Omental fat pad (tissue), 4 donors: ENCODE data around the gene PCDHGA7. TPM values are rescaled to one million over a fixed set of nuclear protein-coding genes. Genes with fewer than 3 reads are reported as not detected.

Experiments used
- ATAC-seq: fragments of 150-250 bp; one replicate; pipeline ENCODE4 v1.9.1; 2016; ENCODE audit warnings: mild to moderate bottlenecking, moderate library complexity; ENCODE audit not compliant: low FRiP score
- DNase-seq: peaks from one replicate; pipeline ENCODE4 v3.0.0-alpha.2; 2019; ENCODE audit warnings: low spot score
- total RNA-seq, 4 donors: library from RNA; depleted of rRNA; stranded (reverse); fragments of >200 nt; gene quantifications; one replicate each; pipeline ENCODE4 v1.1.0, GENCODE V29; 2016
- TF ChIP-seq, protein P1 (sequence below), 3 donors: fragments of 450-650 bp; IDR thresholded peaks; one replicate each; pipeline ENCODE4 v1.5.1; 2016 to 2017; ENCODE audit warnings: antibody characterized with exemption in 3 of 3, mild to moderate bottlenecking in 3 of 3, moderate library complexity in 2 of 3

PCDHGA7 gene
- total RNA-seq, 4 donors from 2014 or later, result 1.1 to 9.0 (median 3.6) TPM

DNA sequence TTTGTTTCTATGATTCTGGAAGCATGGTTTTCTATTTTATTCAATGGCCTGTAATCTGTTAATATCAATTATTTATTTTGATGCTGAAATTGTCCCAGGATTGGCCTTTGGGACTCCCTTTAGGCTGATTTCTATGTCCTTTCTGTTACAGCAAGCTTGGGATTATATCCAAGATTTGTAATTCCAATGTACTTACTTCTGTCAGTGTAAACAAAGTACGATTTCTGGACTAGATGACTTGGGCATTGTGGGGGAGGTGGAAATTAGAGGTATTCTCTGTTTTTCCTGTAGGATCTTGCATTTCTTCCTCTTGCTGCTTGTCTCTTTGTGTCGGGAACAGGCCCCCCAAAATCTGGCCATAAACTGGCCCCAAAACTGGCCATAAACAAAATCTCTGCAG, 51.5 kb downstream of the PCDHGA7 start:
- TF ChIP-seq, protein P1, sequence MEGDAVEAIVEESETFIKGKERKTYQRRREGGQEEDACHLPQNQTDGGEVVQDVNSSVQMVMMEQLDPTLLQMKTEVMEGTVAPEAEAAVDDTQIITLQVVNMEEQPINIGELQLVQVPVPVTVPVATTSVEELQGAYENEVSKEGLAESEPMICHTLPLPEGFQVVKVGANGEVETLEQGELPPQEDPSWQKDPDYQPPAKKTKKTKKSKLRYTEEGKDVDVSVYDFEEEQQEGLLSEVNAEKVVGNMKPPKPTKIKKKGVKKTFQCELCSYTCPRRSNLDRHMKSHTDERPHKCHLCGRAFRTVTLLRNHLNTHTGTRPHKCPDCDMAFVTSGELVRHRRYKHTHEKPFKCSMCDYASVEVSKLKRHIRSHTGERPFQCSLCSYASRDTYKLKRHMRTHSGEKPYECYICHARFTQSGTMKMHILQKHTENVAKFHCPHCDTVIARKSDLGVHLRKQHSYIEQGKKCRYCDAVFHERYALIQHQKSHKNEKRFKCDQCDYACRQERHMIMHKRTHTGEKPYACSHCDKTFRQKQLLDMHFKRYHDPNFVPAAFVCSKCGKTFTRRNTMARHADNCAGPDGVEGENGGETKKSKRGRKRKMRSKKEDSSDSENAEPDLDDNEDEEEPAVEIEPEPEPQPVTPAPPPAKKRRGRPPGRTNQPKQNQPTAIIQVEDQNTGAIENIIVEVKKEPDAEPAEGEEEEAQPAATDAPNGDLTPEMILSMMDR (IDR thresholded peaks at IDR 0.05), result no peak
- no peak for ATAC-seq
- DNase-seq, result no peak

Other genes starting within 250 kb of the PCDHGA7 start
- 1 to 10 TPM; 1.1 to 6.5 (median 2.7) TPM for gene PCDHB5, start 247.5 kb upstream of the PCDHGA7 start, total RNA-seq
- 1 to 10 TPM in 1 of 4 donors, under 1 TPM in 3; 0.38 to 1.4 (median 0.47) TPM for gene PCDHB6, start 232.7 kb upstream of the PCDHGA7 start, total RNA-seq
- gene PCDHB7, start 210.1 kb upstream of the PCDHGA7 start, total RNA-seq, result 1 to 10 TPM in 3 of 4 donors, under 1 TPM in 1; 0.94 to 3.3 (median 1.5) TPM
- under 1 TPM; 0.44 to 0.63 (median 0.53) TPM for gene PCDHB8, start 205.0 kb upstream of the PCDHGA7 start, total RNA-seq
- gene PCDHB16, start 200.4 kb upstream of the PCDHGA7 start, total RNA-seq, result 1 to 10 TPM; 2.3 to 6.1 (median 3.6) TPM
- 1 to 10 TPM; 1.3 to 4.7 (median 2.8) TPM for gene PCDHB9, start 195.6 kb upstream of the PCDHGA7 start, total RNA-seq
- 1 to 10 TPM in 3 of 4 donors, under 1 TPM in 1; 0.96 to 3.6 (median 1.2) TPM for gene PCDHB10, start 190.4 kb upstream of the PCDHGA7 start, total RNA-seq
- gene PCDHB11, start 183.1 kb upstream of the PCDHGA7 start, total RNA-seq, result 1 to 10 TPM; 1.3 to 2.4 (median 1.7) TPM
- gene PCDHB12, start 174.0 kb upstream of the PCDHGA7 start, total RNA-seq, result 1 to 10 TPM; 1.9 to 4.4 (median 2.5) TPM
- 1 to 10 TPM; 1.8 to 7.7 (median 3.0) TPM for gene PCDHB13, start 168.8 kb upstream of the PCDHGA7 start, total RNA-seq
- 1 to 10 TPM; 2.0 to 7.1 (median 3.1) TPM for gene PCDHB14, start 159.4 kb upstream of the PCDHGA7 start, total RNA-seq
- 1 to 10 TPM; 2.0 to 6.0 (median 3.3) TPM for gene PCDHB15, start 137.3 kb upstream of the PCDHGA7 start, total RNA-seq
- gene SLC25A2, start 78.7 kb upstream of the PCDHGA7 start, total RNA-seq, result 1 to 10 TPM in 1 of 4 donors, under 1 TPM in 1, not detected in 2; 0.46 to 2.0 TPM
- gene TAF7, start 62.0 kb upstream of the PCDHGA7 start, total RNA-seq, result 10 to 100 TPM; 43.7 to 57.8 (median 52.5) TPM
- gene PCDHGA1, start 52.2 kb upstream of the PCDHGA7 start, total RNA-seq, result 1 to 10 TPM in 1 of 4 donors, under 1 TPM in 3; 0.12 to 2.2 (median 0.59) TPM
- gene PCDHGA2, start 44.0 kb upstream of the PCDHGA7 start, total RNA-seq, result 1 to 10 TPM; 2.0 to 6.6 (median 4.0) TPM
- 1 to 10 TPM; 2.3 to 6.3 (median 2.8) TPM for gene PCDHGA3, start 38.9 kb upstream of the PCDHGA7 start, total RNA-seq
- gene PCDHGB1, start 32.6 kb upstream of the PCDHGA7 start, total RNA-seq, result 1 to 10 TPM; 1.4 to 6.0 (median 2.2) TPM
- 1 to 10 TPM; 2.6 to 9.0 (median 3.9) TPM for gene PCDHGA4, start 27.7 kb upstream of the PCDHGA7 start, total RNA-seq
- 10 to 100 TPM in 1 of 4 donors, 1 to 10 TPM in 3; 2.5 to 15.3 (median 4.4) TPM for gene PCDHGB2, start 22.7 kb upstream of the PCDHGA7 start, total RNA-seq
- gene PCDHGA5, start 18.6 kb upstream of the PCDHGA7 start, total RNA-seq, result 10 to 100 TPM in 1 of 4 donors, 1 to 10 TPM in 3; 2.0 to 14.5 (median 3.3) TPM
- gene PCDHGB3, start 12.5 kb upstream of the PCDHGA7 start, total RNA-seq, result 10 to 100 TPM in 1 of 4 donors, 1 to 10 TPM in 3; 2.5 to 13.2 (median 3.9) TPM
- gene PCDHGA6, start 8.9 kb upstream of the PCDHGA7 start, total RNA-seq, result 1 to 10 TPM; 3.0 to 6.9 (median 4.6) TPM
- 10 to 100 TPM in 1 of 4 donors, 1 to 10 TPM in 3; 2.4 to 14.5 (median 6.1) TPM for gene PCDHGB4, start 5.0 kb downstream of the PCDHGA7 start, total RNA-seq
- 1 to 10 TPM in 3 of 4 donors, under 1 TPM in 1; 0.72 to 7.4 (median 2.2) TPM for gene PCDHGA8, start 9.9 kb downstream of the PCDHGA7 start, total RNA-seq
- 10 to 100 TPM in 1 of 4 donors, 1 to 10 TPM in 3; 6.5 to 18.8 (median 8.9) TPM for gene PCDHGB5, start 15.2 kb downstream of the PCDHGA7 start, total RNA-seq
- gene PCDHGA9, start 20.0 kb downstream of the PCDHGA7 start, total RNA-seq, result 10 to 100 TPM in 1 of 4 donors, 1 to 10 TPM in 3; 5.0 to 14.8 (median 7.3) TPM
- gene PCDHGB6, start 25.3 kb downstream of the PCDHGA7 start, total RNA-seq, result 10 to 100 TPM in 1 of 4 donors, 1 to 10 TPM in 3; 4.2 to 12.6 (median 6.5) TPM
- gene PCDHGA10, start 30.2 kb downstream of the PCDHGA7 start, total RNA-seq, result 10 to 100 TPM in 1 of 4 donors, 1 to 10 TPM in 3; 5.5 to 14.0 (median 6.8) TPM
- 10 to 100 TPM in 2 of 4 donors, 1 to 10 TPM in 2; 7.8 to 25.2 (median 10.2) TPM for gene PCDHGB7, start 34.9 kb downstream of the PCDHGA7 start, total RNA-seq
- gene PCDHGA11, start 38.3 kb downstream of the PCDHGA7 start, total RNA-seq, result 10 to 100 TPM in 1 of 4 donors, 1 to 10 TPM in 3; 3.1 to 12.1 (median 5.3) TPM
- gene PCDHGA12, start 47.8 kb downstream of the PCDHGA7 start, total RNA-seq, result 10 to 100 TPM in 3 of 4 donors, 1 to 10 TPM in 1; 7.5 to 18.4 (median 14.2) TPM
- gene PCDHGC3, start 93.2 kb downstream of the PCDHGA7 start, total RNA-seq, result 10 to 100 TPM; 34.8 to 83.1 (median 41.9) TPM
- gene PCDHGC4, start 102.3 kb downstream of the PCDHGA7 start, total RNA-seq, result 1 to 10 TPM; 1.5 to 4.1 (median 3.5) TPM
- 1 to 10 TPM; 1.1 to 3.2 (median 2.1) TPM for gene PCDHGC5, start 106.3 kb downstream of the PCDHGA7 start, total RNA-seq
- 10 to 100 TPM; 35.5 to 93.2 (median 47.9) TPM for gene DIAPH1, start 236.3 kb downstream of the PCDHGA7 start, total RNA-seq